K562 (cell line): ENCODE measurements around the gene POLRMT. TPM values are rescaled to one million over a fixed set of nuclear protein-coding genes. Genes with fewer than 3 reads are reported as not detected.
A peak's percentile ranks its signal among the peaks of the same experiment; 100 is the strongest.

Source experiments
- ATAC-seq: fragments of 200-7000 bp; cut with Tn5 transposase; 3 replicates; pipeline ENCODE4 v1.9.1; 2020; ENCODE audit warnings: moderate library complexity
- BruUV-seq: library from RNA; stranded (reverse); fragments of 400-500 nt; replicated peaks from 2 replicates; lab custom pipeline; 2021; lab: Mats Ljungman, UMichigan
- CTCF ChIA-PET: fragments of 300-600 bp; formaldehyde crosslinking; extraction: SDS; loops from one replicate; lab custom pipeline; 2021; ENCODE audit warnings: low intra/inter-chr PET ratio; lab: Yijun Ruan, JAX
- POLR2A ChIA-PET: fragments of 300-600, 350-650 bp; sonication (Branson Sonifier 250); formaldehyde crosslinking; extraction: SDS; loops from one replicate; lab custom pipeline; 2021; ENCODE audit warnings: antibody characterized with exemption, inconsistent platforms; lab: Yijun Ruan, JAX
- DNase-seq, 4 experiments: peaks; one replicate each; pipeline versions ENCODE4 v3.0.0 to v3.0.0-alpha.2; 2011 to 2018; ENCODE audit warnings: low spot score in 3 of 4, mixed read lengths in 3 of 4; ENCODE audit errors: extremely low read depth in 1 of 4
- FAIRE-seq: peaks from 2 replicates; lab custom pipeline; 2011; peaks lifted over from hg19 to GRCh38; lab: Jason Lieb, UNC
- H2AFZ ChIP-seq: 2 replicates; pipeline ENCODE4 v1.6.0; 2011; ENCODE audit warnings: low read depth, low read length, control low read depth, inconsistent platforms
- H3K27ac ChIP-seq: fragments of 200-600 bp; 3 replicates; pipeline ENCODE4 v1.8.0; 2011; ENCODE audit warnings: low read depth, mild to moderate bottlenecking, control low read depth, inconsistent platforms, low read length, moderate library complexity, mixed read lengths; ENCODE audit errors: extremely low read depth
- H3K27me3 ChIP-seq, 2 experiments: fragments of 300-600 bp in 1 of 2; 2 replicates in 1 of 2; 3 replicates in 1 of 2; pipeline versions ENCODE4 v1.6.0 to v1.8.0; 2011; ENCODE audit warnings: inconsistent platforms in 2 of 2, low read length in 2 of 2, mild to moderate bottlenecking in 1 of 2, mixed read lengths in 1 of 2, moderate library complexity in 1 of 2; ENCODE audit not compliant: control insufficient read depth in 2 of 2, insufficient read depth in 2 of 2
- H3K36me3 ChIP-seq: fragments of 300-600 bp; 3 replicates; pipeline ENCODE4 v1.8.0; 2011; ENCODE audit warnings: mild to moderate bottlenecking, low read length, inconsistent platforms; ENCODE audit not compliant: control insufficient read depth, insufficient read depth
- H3K4me1 ChIP-seq, 2 experiments: fragments of 200-600 bp in 1 of 2; replicated peaks in 1 of 2; 2 replicates in 1 of 2; 3 replicates in 1 of 2; pipeline versions ENCODE4 v1.5.1 to v1.8.0; 2011; ENCODE audit warnings: inconsistent platforms in 2 of 2, low read length in 2 of 2, mild to moderate bottlenecking in 1 of 2, mixed read lengths in 1 of 2, moderate library complexity in 1 of 2; ENCODE audit not compliant: control insufficient read depth in 2 of 2, insufficient read depth in 2 of 2
- H3K4me2 ChIP-seq: 2 replicates; pipeline ENCODE4 v1.6.1; 2011; ENCODE audit warnings: low read length, control low read depth, inconsistent platforms, mixed read lengths; ENCODE audit not compliant: insufficient read depth
- H3K4me3 ChIP-seq: fragments of 200-600 bp; sonication (generic), shearing (Covaris generic); 2 replicates; pipeline ENCODE4 v1.5.1; 2016; ENCODE audit warnings: control low read depth, inconsistent platforms
- H3K79me2 ChIP-seq: fragments of 200-600 bp; 3 replicates; pipeline ENCODE4 v1.8.0; 2011; ENCODE audit warnings: low read length, inconsistent platforms; ENCODE audit not compliant: control insufficient read depth, insufficient read depth
- H3K9ac ChIP-seq, 2 experiments: 2 replicates each; pipeline versions ENCODE4 v1.6.0 to v1.6.1; 2011; ENCODE audit warnings: low read depth in 2 of 2, low read length in 2 of 2, control low read depth in 1 of 2, inconsistent platforms in 1 of 2, mild to moderate bottlenecking in 1 of 2, mixed read lengths in 1 of 2; ENCODE audit not compliant: insufficient read depth in 1 of 2
- H3K9me1 ChIP-seq: one replicate; pipeline ENCODE4 v1.6.0; 2011; ENCODE audit warnings: inconsistent platforms, mild to moderate bottlenecking, low read length, moderate library complexity; ENCODE audit not compliant: control insufficient read depth, insufficient read depth
- H3K9me3 ChIP-seq: replicated peaks from 2 replicates; pipeline ENCODE4 v1.5.1; 2011; ENCODE audit warnings: low read depth, low read length, inconsistent platforms; ENCODE audit not compliant: control insufficient read depth, insufficient read depth
- H4K20me1 ChIP-seq: replicated peaks from 2 replicates; pipeline ENCODE4 v1.6.1; 2011; ENCODE audit warnings: low read length, inconsistent platforms, mixed read lengths; ENCODE audit not compliant: control insufficient read depth, insufficient read depth
- ADNP ChIP-seq: fragments of 200-800 bp; sonication (Bioruptor generic); IDR thresholded peaks from 2 replicates; pipeline ENCODE4 v1.6.1; 2016; ENCODE audit warnings: missing genetic modification characterization, missing compliant biosample characterization
- CGGBP1 ChIP-seq: fragments of 250-450 bp; sonication (Bioruptor Pico); IDR thresholded peaks from 2 replicates; pipeline ENCODE4 v1.9.0; 2021; ENCODE audit warnings: mild to moderate bottlenecking
- ELK1 ChIP-seq: sonication (generic); formaldehyde crosslinking; IDR thresholded peaks from 2 replicates; pipeline ENCODE4 v1.8.1; 2022; ENCODE audit warnings: missing genetic modification reagents
- FUS ChIP-seq: fragments of 200-400 bp; formaldehyde crosslinking; optimal IDR thresholded peaks from 2 replicates; pipeline ENCODE3; 2017; ENCODE audit warnings: low read depth, low read length
- MAZ ChIP-seq, 2 experiments: fragments of 450-650 bp in 1 of 2; sonication (generic) in 1 of 2; formaldehyde crosslinking; IDR thresholded peaks in 1 of 2; conservative IDR thresholded peaks in 1 of 2; 2 replicates each; pipeline versions ENCODE4 v1.4.0 to v1.5.0; 2020; ENCODE audit warnings: mild to moderate bottlenecking in 1 of 2, missing genetic modification reagents in 1 of 2
- MEF2A ChIP-seq: IDR thresholded peaks from 2 replicates; pipeline ENCODE4 v1.6.1; 2011; ENCODE audit warnings: low read depth, mild to moderate bottlenecking, low read length, moderate library complexity; ENCODE audit not compliant: control insufficient read depth
- NFATC3 ChIP-seq: fragments of 450-650 bp; IDR thresholded peaks from 2 replicates; pipeline ENCODE4 v1.6.1; 2017; ENCODE audit warnings: mild to moderate bottlenecking
- RBM25 ChIP-seq: fragments of 200-400 bp; formaldehyde crosslinking; IDR thresholded peaks from 2 replicates; pipeline ENCODE4 v1.6.1; 2018; ENCODE audit warnings: low read length, low read depth, moderate library complexity; ENCODE audit not compliant: severe bottlenecking
- SMARCE1 ChIP-seq: fragments of 450-650 bp; IDR thresholded peaks from 2 replicates; pipeline ENCODE4 v1.7.1; 2016; ENCODE audit warnings: mild to moderate bottlenecking
- SRSF3 ChIP-seq: fragments of 200-400 bp; formaldehyde crosslinking; IDR thresholded peaks from 2 replicates; pipeline ENCODE4 v1.6.1; 2016; ENCODE audit warnings: mild to moderate bottlenecking, low read length, moderate library complexity; ENCODE audit not compliant: insufficient read depth
- ZBTB33 ChIP-seq: sonication (generic); formaldehyde crosslinking; IDR thresholded peaks from 2 replicates; pipeline ENCODE4 v1.8.1; 2023; ENCODE audit warnings: mild to moderate bottlenecking, missing genetic modification reagents
- ZNF12 ChIP-seq: sonication (generic); formaldehyde crosslinking; IDR thresholded peaks from 2 replicates; pipeline ENCODE4 v1.4.0; 2020; ENCODE audit warnings: mild to moderate bottlenecking, missing genetic modification reagents
- WGBS: fragments of 100-300 bp; shearing (Covaris generic); methylation state at CpG from one replicate; pipeline ENCODE4 v1.1.6; 2016; ENCODE audit warnings: low coverage, mixed read lengths; ENCODE audit not compliant: insufficient coverage; ENCODE audit errors: missing lambda C conversion rate; 5-methylcytosine and 5-hydroxymethylcytosine counted together
- in situ Hi-C: fragments of 300-500 bp; cut with MboI; formaldehyde crosslinking; loops from 4 replicates; pipeline ENCODE4 v1.15.0; 2018; ENCODE audit warnings: inconsistent platforms, mixed read lengths
- intact Hi-C: fragments of 100-400 bp; cut with micrococcal nuclease; formaldehyde crosslinking; loops from 2 replicates; pipeline ENCODE4 v1.14.2; 2022
- polyA plus RNA-seq, 8 experiments: library from polyadenylated mRNA; depleted of rRNA in 4 of 8; stranded (reverse) in 5 of 8; unstranded in 3 of 8; fragments of >200 nt; fragmentation: Nextera tagmentation in 2 of 8; fragmentation: Illumina TruSeq in 1 of 8; extraction: Ambion mirVana in 2 of 8; extraction: Trizol in 1 of 8; gene quantifications; 2 replicates each; pipeline versions ENCODE4 v1.2.1 to v1.2.3, GENCODE V29; 2011 to 2014; ENCODE audit warnings: inconsistent platforms in 1 of 8, missing spikeins in 1 of 8
- total RNA-seq, 7 experiments: library from RNA; depleted of rRNA in 6 of 7; stranded (reverse); fragments of >200 nt in 6 of 7; fragmentation: Illumina TruSeq in 2 of 7; extraction: Trizol in 2 of 7; gene quantifications; 2 replicates each; pipeline versions ENCODE4 v1.2.1 to v1.2.3, GENCODE V29; 2011 to 2021; ENCODE audit warnings: low replicate concordance in 1 of 7
- TF ChIP-seq, protein P1 (sequence below): fragments of 200-400 bp; formaldehyde crosslinking; IDR thresholded peaks from 2 replicates; pipeline ENCODE4 v1.6.1; 2017; ENCODE audit warnings: mild to moderate bottlenecking, low read depth, low read length, moderate library complexity
- TF ChIP-seq, protein P2 (sequence below): conservative IDR thresholded peaks from 2 replicates; pipeline ENCODE4 v1.6.1; 2011; ENCODE audit warnings: low read depth, mild to moderate bottlenecking, low read length; ENCODE audit not compliant: control insufficient read depth

POLRMT gene
- total and polyA plus RNA-seq, 9 of the 15 experiments (the other 6 are each of a cell fraction or from before 2014, with no cell fraction given) = 30.3 to 144 (median 68.0) TPM

- ATAC-seq (no peak), FAIRE-seq (no peak), DNase-seq (no peak)
- Histone ChIP-seq H4K20me1 (no peaks in the 10 kb centered on the region), H3K4me2 (no peak overlapping the region), H3K4me3 (no peak overlapping the region), H2AFZ (no peak overlapping the region), H3K9ac (peak overlapping the region in 1 of 2 experiments; percentile 17; a peak in 1 of 4 replicates), H3K4me1 (peaks cover 4 to 58% of the 10 kb centered on the region in 2 experiments; a peak in 4 of 5 replicates), H3K79me2 (peaks cover 33% of the 10 kb centered on the region), H3K9me3 (no peaks in the 10 kb centered on the region), H3K27me3 (no peaks in the 10 kb centered on the region), H3K9me1 (no peaks in the 10 kb centered on the region), H3K36me3 (peaks cover 21% of the 10 kb centered on the region; the same call in 2 of the 3 replicates), H3K27ac (no peak overlapping the region)
- ChIA-PET CTCF (no interaction called here), POLR2A (interaction anchor here (0.6 to 1.2 kb wide), 2 partner anchors 13 to 25 kb away, joined by 3 read pairs; no protein-coding TSS in a partner anchor)
- intact Hi-C loops (no loop called here), in situ Hi-C loops (no loop called here)
- no TSS peak for BruUV-seq
- 85% methylated on average over 14 of the region's 16 CpGs for WGBS
- no peak for TF ChIP-seq ZNF12
- TF ChIP-seq, protein P1, sequence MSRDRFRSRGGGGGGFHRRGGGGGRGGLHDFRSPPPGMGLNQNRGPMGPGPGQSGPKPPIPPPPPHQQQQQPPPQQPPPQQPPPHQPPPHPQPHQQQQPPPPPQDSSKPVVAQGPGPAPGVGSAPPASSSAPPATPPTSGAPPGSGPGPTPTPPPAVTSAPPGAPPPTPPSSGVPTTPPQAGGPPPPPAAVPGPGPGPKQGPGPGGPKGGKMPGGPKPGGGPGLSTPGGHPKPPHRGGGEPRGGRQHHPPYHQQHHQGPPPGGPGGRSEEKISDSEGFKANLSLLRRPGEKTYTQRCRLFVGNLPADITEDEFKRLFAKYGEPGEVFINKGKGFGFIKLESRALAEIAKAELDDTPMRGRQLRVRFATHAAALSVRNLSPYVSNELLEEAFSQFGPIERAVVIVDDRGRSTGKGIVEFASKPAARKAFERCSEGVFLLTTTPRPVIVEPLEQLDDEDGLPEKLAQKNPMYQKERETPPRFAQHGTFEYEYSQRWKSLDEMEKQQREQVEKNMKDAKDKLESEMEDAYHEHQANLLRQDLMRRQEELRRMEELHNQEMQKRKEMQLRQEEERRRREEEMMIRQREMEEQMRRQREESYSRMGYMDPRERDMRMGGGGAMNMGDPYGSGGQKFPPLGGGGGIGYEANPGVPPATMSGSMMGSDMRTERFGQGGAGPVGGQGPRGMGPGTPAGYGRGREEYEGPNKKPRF = no peak
- no peak for TF ChIP-seq MAZ (CRISPR knock-in tag; conservative IDR thresholded peaks at IDR 0.05 in 1 of 2, IDR thresholded peaks at IDR 0.05 in 1 of 2)
- no peak for TF ChIP-seq CGGBP1
- no peak for TF ChIP-seq ADNP (tag)
- TF ChIP-seq ELK1 (CRISPR knock-in tag) = no peak
- TF ChIP-seq ZBTB33 = 0 out of 2 replicates have a peak, but pooled peaks have one; percentile 21
- TF ChIP-seq MEF2A = no peak
- TF ChIP-seq SRSF3 = no peak
- peak; percentile 37 for TF ChIP-seq RBM25
- TF ChIP-seq FUS = no peak
- no peak for TF ChIP-seq SMARCE1
- TF ChIP-seq NFATC3 = no peak
- TF ChIP-seq, protein P2, sequence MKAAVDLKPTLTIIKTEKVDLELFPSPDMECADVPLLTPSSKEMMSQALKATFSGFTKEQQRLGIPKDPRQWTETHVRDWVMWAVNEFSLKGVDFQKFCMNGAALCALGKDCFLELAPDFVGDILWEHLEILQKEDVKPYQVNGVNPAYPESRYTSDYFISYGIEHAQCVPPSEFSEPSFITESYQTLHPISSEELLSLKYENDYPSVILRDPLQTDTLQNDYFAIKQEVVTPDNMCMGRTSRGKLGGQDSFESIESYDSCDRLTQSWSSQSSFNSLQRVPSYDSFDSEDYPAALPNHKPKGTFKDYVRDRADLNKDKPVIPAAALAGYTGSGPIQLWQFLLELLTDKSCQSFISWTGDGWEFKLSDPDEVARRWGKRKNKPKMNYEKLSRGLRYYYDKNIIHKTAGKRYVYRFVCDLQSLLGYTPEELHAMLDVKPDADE = no peak
These were observed 1.8 kb upstream of the POLRMT start for GRCh38 chr19:634975-635652.
